A673 (cell line): ENCODE measurements around the gene MAP2K6.

Experiments
- EZH2 ChIP-seq: fragments of 200-600 bp; sonication (generic); IDR thresholded peaks from 2 replicates; pipeline ENCODE4 v1.6.1; 2017; ENCODE audit warnings: borderline replicate concordance, low read depth, mild to moderate bottlenecking, mixed read lengths, antibody characterized with exemption, low read length; ENCODE audit not compliant: poor library complexity, severe bottlenecking
- TF ChIP-seq, protein P1 (sequence below): fragments of 300-800, 200-600 bp; sonication (generic); conservative IDR thresholded peaks from 2 replicates; pipeline ENCODE4 v1.5.1; 2017; ENCODE audit warnings: low read depth, mild to moderate bottlenecking, antibody characterized with exemption, low read length, moderate library complexity, mixed read lengths

DNA sequence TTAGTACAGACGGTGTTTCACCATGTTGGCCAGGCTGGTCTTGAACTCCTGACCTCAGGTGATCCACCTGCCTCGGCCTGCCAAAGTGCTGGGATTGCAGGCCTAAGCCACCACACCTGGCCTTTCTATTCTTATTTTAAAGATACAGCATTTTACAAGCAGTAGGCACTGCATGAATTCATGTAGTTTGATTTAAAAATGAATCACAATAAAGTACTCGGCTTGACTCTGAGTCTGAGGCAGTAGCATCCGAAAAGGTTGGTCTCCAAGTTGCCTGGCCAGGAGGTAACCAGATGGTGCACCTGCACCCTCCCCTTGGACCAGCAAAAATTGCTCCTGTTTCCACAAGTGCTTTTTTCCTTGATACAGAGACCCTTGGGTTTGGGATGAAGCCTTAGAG lies 35.6 kb downstream of the MAP2K6 start:
- TF ChIP-seq, protein P1, sequence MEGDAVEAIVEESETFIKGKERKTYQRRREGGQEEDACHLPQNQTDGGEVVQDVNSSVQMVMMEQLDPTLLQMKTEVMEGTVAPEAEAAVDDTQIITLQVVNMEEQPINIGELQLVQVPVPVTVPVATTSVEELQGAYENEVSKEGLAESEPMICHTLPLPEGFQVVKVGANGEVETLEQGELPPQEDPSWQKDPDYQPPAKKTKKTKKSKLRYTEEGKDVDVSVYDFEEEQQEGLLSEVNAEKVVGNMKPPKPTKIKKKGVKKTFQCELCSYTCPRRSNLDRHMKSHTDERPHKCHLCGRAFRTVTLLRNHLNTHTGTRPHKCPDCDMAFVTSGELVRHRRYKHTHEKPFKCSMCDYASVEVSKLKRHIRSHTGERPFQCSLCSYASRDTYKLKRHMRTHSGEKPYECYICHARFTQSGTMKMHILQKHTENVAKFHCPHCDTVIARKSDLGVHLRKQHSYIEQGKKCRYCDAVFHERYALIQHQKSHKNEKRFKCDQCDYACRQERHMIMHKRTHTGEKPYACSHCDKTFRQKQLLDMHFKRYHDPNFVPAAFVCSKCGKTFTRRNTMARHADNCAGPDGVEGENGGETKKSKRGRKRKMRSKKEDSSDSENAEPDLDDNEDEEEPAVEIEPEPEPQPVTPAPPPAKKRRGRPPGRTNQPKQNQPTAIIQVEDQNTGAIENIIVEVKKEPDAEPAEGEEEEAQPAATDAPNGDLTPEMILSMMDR, result no peak
- no peak for TF ChIP-seq EZH2
